Measurements from ENCODE around the gene CCDC40. TPM values are rescaled to one million over a fixed set of nuclear protein-coding genes. Genes with fewer than 3 reads are reported as not detected.

The CCDC40 gene
- total and polyA plus RNA-seq, 2 of the 13 experiments (the other 11 are each of a cell fraction or from before 2014, with no cell fraction given), result 4.1 to 5.5 TPM

DNA sequence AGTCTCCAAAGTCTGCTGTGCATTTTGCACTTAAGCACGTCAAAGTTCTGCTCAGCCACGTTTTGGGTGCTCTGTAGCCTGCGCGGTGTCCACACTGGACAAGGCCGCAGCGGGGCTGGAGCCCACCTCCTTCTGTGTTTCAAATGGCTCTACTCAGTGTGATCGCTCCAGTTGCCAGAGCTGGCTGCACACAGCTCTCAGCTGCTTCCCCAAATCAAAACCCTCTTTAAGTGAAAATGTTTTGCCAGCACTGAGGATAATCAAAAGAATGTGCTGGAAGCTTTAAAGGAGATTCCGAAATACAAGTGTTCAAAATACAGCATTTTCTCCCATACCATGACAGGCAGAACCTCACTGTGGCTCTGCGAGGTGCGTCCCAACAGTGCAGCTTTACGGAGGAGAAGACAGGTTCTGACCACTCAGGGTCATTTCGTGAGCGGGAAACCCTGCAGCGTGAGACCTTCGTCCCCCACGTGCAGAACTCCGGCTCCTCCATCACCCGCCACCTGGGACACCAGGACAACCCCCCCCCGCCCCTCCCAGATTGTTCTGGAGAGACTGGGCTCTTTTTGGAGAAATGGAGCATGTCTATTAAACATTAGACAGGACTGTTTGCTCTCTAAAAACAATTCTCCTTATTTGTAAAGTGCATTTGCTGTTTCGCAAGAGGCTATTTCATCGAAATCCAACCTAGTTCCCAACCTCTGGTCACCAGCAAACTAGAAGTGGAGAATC, 17.4 kb upstream of the CCDC40 start:
- POLR2A ChIA-PET, result interaction anchor here (1.2 to 2.3 kb wide), 2 partner anchors 11 to 25 kb away, joined by 4 to 7 read pairs; no protein-coding TSS in a partner anchor
- ATAC-seq, result peak; percentile 16
- Histone ChIP-seq H3K4me2 (ENCODE audit: low read depth, low read length) (peak overlapping the region; percentile 55), H2AFZ (ENCODE audit: low read length) (no peak overlapping the region), H3K9me3 (ENCODE audit: low read length) (no peaks in the 10 kb centered on the region), H3K27ac (ENCODE audit: extremely low read length, insufficient read depth, low read length) (peak overlapping the region; percentile 33), H3K9ac (ENCODE audit: insufficient read depth, low read depth, low read length) (no peak overlapping the region), H3K79me2 (ENCODE audit: insufficient read depth, low read length) (peaks cover 5% of the 10 kb centered on the region), H3K4me3 (replicated peaks in 1 of 3; ENCODE audit: insufficient read depth in 1 of 3, low read depth in 2 of 3, low read length in 3 of 3) (peak overlapping the region in 1 of 3 experiments; percentile 18; a peak in 3 of 6 replicates), H3K36me3 (replicated peaks in 1 of 2; ENCODE audit: control insufficient read depth in 1 of 2, insufficient read depth in 2 of 2, low read length in 2 of 2) (peaks cover 0 to 1% of the 10 kb centered on the region in 2 experiments; a peak in 3 of 5 replicates), H3K27me3 (ENCODE audit: control insufficient read depth in 1 of 2, insufficient read depth in 2 of 2, low read length in 2 of 2) (no peaks in the 10 kb centered on the region), H3K4me1 (ENCODE audit: insufficient read depth, low read length) (peaks cover 60% of the 10 kb centered on the region), H4K20me1 (ENCODE audit: insufficient read depth, low read length) (no peaks in the 10 kb centered on the region)
- WGBS (ENCODE audit: low lambda C conversion rate), result 50% methylated on average over 16 of the region's 21 CpGs
- no TSS peak for BruUV-seq (replicated peaks)
- peak; percentile 72 for DNase-seq (ENCODE audit: low spot score)
- in situ Hi-C loops (cut with HindIII; ENCODE audit: extremely low pct_ligation_motif_present, low pct_unique_long_range_greater_than_20kb) (no loop called here), intact Hi-C loops (cut with micrococcal nuclease; ENCODE audit: unreplicated experiment) (no loop called here)
- FAIRE-seq, result peak; percentile 67
- CTCF ChIA-PET (ENCODE audit: low intra/inter-chr PET ratio, low total read pairs), result no interaction called here
- no peak for TF ChIP-seq HNRNPK (IDR thresholded peaks at IDR 0.05; ENCODE audit: low read depth, low read length, poor library complexity, severe bottlenecking)
- peak; percentile 36; the same call in 1 of the 2 replicates for TF ChIP-seq ZNF343 (CRISPR knock-in tag; IDR thresholded peaks at IDR 0.05)
- TF ChIP-seq, protein P1, sequence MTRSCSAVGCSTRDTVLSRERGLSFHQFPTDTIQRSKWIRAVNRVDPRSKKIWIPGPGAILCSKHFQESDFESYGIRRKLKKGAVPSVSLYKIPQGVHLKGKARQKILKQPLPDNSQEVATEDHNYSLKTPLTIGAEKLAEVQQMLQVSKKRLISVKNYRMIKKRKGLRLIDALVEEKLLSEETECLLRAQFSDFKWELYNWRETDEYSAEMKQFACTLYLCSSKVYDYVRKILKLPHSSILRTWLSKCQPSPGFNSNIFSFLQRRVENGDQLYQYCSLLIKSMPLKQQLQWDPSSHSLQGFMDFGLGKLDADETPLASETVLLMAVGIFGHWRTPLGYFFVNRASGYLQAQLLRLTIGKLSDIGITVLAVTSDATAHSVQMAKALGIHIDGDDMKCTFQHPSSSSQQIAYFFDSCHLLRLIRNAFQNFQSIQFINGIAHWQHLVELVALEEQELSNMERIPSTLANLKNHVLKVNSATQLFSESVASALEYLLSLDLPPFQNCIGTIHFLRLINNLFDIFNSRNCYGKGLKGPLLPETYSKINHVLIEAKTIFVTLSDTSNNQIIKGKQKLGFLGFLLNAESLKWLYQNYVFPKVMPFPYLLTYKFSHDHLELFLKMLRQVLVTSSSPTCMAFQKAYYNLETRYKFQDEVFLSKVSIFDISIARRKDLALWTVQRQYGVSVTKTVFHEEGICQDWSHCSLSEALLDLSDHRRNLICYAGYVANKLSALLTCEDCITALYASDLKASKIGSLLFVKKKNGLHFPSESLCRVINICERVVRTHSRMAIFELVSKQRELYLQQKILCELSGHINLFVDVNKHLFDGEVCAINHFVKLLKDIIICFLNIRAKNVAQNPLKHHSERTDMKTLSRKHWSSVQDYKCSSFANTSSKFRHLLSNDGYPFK (CRISPR knock-in tag; IDR thresholded peaks at IDR 0.05; ENCODE audit: borderline replicate concordance), result 0 out of 2 replicates have a peak, but pooled peaks have one; percentile 34
- TF ChIP-seq, protein P2, sequence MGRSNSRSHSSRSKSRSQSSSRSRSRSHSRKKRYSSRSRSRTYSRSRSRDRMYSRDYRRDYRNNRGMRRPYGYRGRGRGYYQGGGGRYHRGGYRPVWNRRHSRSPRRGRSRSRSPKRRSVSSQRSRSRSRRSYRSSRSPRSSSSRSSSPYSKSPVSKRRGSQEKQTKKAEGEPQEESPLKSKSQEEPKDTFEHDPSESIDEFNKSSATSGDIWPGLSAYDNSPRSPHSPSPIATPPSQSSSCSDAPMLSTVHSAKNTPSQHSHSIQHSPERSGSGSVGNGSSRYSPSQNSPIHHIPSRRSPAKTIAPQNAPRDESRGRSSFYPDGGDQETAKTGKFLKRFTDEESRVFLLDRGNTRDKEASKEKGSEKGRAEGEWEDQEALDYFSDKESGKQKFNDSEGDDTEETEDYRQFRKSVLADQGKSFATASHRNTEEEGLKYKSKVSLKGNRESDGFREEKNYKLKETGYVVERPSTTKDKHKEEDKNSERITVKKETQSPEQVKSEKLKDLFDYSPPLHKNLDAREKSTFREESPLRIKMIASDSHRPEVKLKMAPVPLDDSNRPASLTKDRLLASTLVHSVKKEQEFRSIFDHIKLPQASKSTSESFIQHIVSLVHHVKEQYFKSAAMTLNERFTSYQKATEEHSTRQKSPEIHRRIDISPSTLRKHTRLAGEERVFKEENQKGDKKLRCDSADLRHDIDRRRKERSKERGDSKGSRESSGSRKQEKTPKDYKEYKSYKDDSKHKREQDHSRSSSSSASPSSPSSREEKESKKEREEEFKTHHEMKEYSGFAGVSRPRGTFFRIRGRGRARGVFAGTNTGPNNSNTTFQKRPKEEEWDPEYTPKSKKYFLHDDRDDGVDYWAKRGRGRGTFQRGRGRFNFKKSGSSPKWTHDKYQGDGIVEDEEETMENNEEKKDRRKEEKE (IDR thresholded peaks at IDR 0.05), result no peak
- TF ChIP-seq DNMT1 (CRISPR knock-in tag; IDR thresholded peaks at IDR 0.05), result no peak
- TF ChIP-seq, protein P3, sequence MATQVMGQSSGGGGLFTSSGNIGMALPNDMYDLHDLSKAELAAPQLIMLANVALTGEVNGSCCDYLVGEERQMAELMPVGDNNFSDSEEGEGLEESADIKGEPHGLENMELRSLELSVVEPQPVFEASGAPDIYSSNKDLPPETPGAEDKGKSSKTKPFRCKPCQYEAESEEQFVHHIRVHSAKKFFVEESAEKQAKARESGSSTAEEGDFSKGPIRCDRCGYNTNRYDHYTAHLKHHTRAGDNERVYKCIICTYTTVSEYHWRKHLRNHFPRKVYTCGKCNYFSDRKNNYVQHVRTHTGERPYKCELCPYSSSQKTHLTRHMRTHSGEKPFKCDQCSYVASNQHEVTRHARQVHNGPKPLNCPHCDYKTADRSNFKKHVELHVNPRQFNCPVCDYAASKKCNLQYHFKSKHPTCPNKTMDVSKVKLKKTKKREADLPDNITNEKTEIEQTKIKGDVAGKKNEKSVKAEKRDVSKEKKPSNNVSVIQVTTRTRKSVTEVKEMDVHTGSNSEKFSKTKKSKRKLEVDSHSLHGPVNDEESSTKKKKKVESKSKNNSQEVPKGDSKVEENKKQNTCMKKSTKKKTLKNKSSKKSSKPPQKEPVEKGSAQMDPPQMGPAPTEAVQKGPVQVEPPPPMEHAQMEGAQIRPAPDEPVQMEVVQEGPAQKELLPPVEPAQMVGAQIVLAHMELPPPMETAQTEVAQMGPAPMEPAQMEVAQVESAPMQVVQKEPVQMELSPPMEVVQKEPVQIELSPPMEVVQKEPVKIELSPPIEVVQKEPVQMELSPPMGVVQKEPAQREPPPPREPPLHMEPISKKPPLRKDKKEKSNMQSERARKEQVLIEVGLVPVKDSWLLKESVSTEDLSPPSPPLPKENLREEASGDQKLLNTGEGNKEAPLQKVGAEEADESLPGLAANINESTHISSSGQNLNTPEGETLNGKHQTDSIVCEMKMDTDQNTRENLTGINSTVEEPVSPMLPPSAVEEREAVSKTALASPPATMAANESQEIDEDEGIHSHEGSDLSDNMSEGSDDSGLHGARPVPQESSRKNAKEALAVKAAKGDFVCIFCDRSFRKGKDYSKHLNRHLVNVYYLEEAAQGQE (IDR thresholded peaks at IDR 0.05; ENCODE audit: borderline replicate concordance in 1 of 2, low read depth in 1 of 2, low read length in 2 of 2), result no peak
- peak; percentile 24; the same call in 1 of the 2 replicates for TF ChIP-seq ZNF547 (CRISPR knock-in tag; IDR thresholded peaks at IDR 0.05)
- no peak for TF ChIP-seq NCOA1 (CRISPR knock-in tag; IDR thresholded peaks at IDR 0.05)
- no peak for TF ChIP-seq YEATS4 (CRISPR knock-in tag; IDR thresholded peaks at IDR 0.05; ENCODE audit: borderline replicate concordance)
- no peak for TF ChIP-seq TRIM24 (CRISPR knock-in tag; IDR thresholded peaks at IDR 0.05)
